Endothelial cell of umbilical vein (primary cell): ENCODE results near the gene SPON1. TPM values are rescaled to one million over a fixed set of nuclear protein-coding genes. Genes with fewer than 3 reads are reported as not detected.

Source experiments
- BruUV-seq: library from RNA; stranded (reverse); fragments of 400-500 nt; replicated peaks from 2 replicates; lab custom pipeline; 2021; lab: Mats Ljungman, UMichigan
- CTCF ChIA-PET: fragments of 300-600, 350-600 bp; sonication (Branson Sonifier 250); formaldehyde crosslinking; loops from one replicate; lab custom pipeline; 2021; ENCODE audit warnings: antibody characterized with exemption, inconsistent platforms; lab: Charles Lee
- POLR2A ChIA-PET: fragments of 300-600, 350-600 bp; sonication (Branson Sonifier 250); formaldehyde crosslinking; loops from one replicate; lab custom pipeline; 2021; ENCODE audit warnings: antibody characterized with exemption, inconsistent platforms; lab: Charles Lee
- DNase-seq: peaks from one replicate; pipeline ENCODE4 v3.0.0-alpha.2; 2011; ENCODE audit warnings: low read depth, low spot score
- FAIRE-seq: peaks from 2 replicates; lab custom pipeline; 2011; peaks lifted over from hg19 to GRCh38; lab: Jason Lieb, UNC
- H2AFZ ChIP-seq: 2 replicates; pipeline ENCODE4 v1.6.0; 2012; ENCODE audit warnings: low read depth, low read length, control low read depth, inconsistent platforms
- H3K27ac ChIP-seq: 2 replicates; pipeline ENCODE4 v1.5.1; 2011; ENCODE audit warnings: low read depth, mild to moderate bottlenecking, control low read depth, low read length, moderate library complexity; ENCODE audit not compliant: insufficient read depth
- H3K27me3 ChIP-seq, 2 experiments: 2 replicates each; pipeline versions ENCODE4 v1.6.0 to v1.6.1; 2011; ENCODE audit warnings: low read length in 2 of 2, mixed read lengths in 1 of 2; ENCODE audit not compliant: control insufficient read depth in 2 of 2, insufficient read depth in 2 of 2
- H3K36me3 ChIP-seq, 2 experiments: 2 replicates in 1 of 2; 3 replicates in 1 of 2; pipeline ENCODE4 v1.5.1; 2011; ENCODE audit warnings: low read length in 2 of 2, mild to moderate bottlenecking in 1 of 2, moderate library complexity in 1 of 2; ENCODE audit not compliant: control insufficient read depth in 2 of 2, insufficient read depth in 2 of 2; ENCODE audit errors: extremely low read depth in 1 of 2
- H3K4me1 ChIP-seq: 3 replicates; pipeline ENCODE4 v1.5.1; 2011; ENCODE audit warnings: mild to moderate bottlenecking, low read length; ENCODE audit not compliant: control insufficient read depth, insufficient read depth; ENCODE audit errors: extremely low read depth
- H3K4me2 ChIP-seq: 2 replicates; pipeline ENCODE4 v1.6.1; 2011; ENCODE audit warnings: low read length, control low read depth, mixed read lengths; ENCODE audit not compliant: insufficient read depth
- H3K4me3 ChIP-seq, 3 experiments: fragments of 200-600 bp in 1 of 3; sonication (generic), shearing (Covaris generic) in 1 of 3; replicated peaks in 1 of 3; 2 replicates each; pipeline ENCODE4 v1.5.1; 2011 to 2016; ENCODE audit warnings: control low read depth in 3 of 3, low read length in 3 of 3, mild to moderate bottlenecking in 2 of 3, inconsistent platforms in 1 of 3, low read depth in 1 of 3, moderate library complexity in 1 of 3; ENCODE audit not compliant: insufficient read depth in 1 of 3
- H3K79me2 ChIP-seq: 2 replicates; pipeline ENCODE4 v1.6.0; 2012; ENCODE audit warnings: low read length, inconsistent platforms; ENCODE audit not compliant: control insufficient read depth, insufficient read depth
- H3K9ac ChIP-seq: replicated peaks from 2 replicates; pipeline ENCODE3; 2011; ENCODE audit warnings: low read length, control low read depth; ENCODE audit not compliant: insufficient read depth; ENCODE audit errors: extremely low read depth
- H3K9me1 ChIP-seq: replicated peaks from 3 replicates; pipeline ENCODE4 v1.6.0; 2011; ENCODE audit warnings: mild to moderate bottlenecking, low read length; ENCODE audit not compliant: control insufficient read depth, insufficient read depth; ENCODE audit errors: extremely low read depth
- H3K9me3 ChIP-seq: replicated peaks from 2 replicates; pipeline ENCODE4 v1.5.1; 2012; ENCODE audit warnings: low read length, inconsistent platforms; ENCODE audit not compliant: control insufficient read depth, insufficient read depth
- H4K20me1 ChIP-seq: replicated peaks from 2 replicates; pipeline ENCODE3; 2011; ENCODE audit warnings: mild to moderate bottlenecking, low read length; ENCODE audit not compliant: control insufficient read depth, insufficient read depth; ENCODE audit errors: extremely low read depth
- EZH2 ChIP-seq: IDR thresholded peaks from 2 replicates; pipeline ENCODE4 v1.6.1; 2012; ENCODE audit warnings: borderline replicate concordance, low read depth, mild to moderate bottlenecking, moderate library complexity, low read length, inconsistent platforms; ENCODE audit not compliant: severe bottlenecking
- FOS ChIP-seq: IDR thresholded peaks from 2 replicates; pipeline ENCODE4 v1.6.1; 2011; ENCODE audit warnings: mild to moderate bottlenecking, low read length, moderate library complexity, borderline replicate concordance; ENCODE audit not compliant: insufficient read depth
- JUN ChIP-seq: IDR thresholded peaks from 2 replicates; pipeline ENCODE4 v1.6.1; 2011; ENCODE audit warnings: borderline replicate concordance, low read depth; ENCODE audit not compliant: insufficient read length, insufficient read depth
- dilution Hi-C: fragments of 300-500 bp; cut with MboI; formaldehyde crosslinking; loops from one replicate; pipeline ENCODE4 v1.15.0; 2019; ENCODE audit warnings: low sequenced_read_pairs; ENCODE audit not compliant: extremely low pct_ligation_motif_present
- intact Hi-C: fragments of 100-400 bp; cut with micrococcal nuclease; formaldehyde crosslinking; loops from one replicate; pipeline ENCODE4 v1.10.0; 2022
- polyA plus RNA-seq, 4 experiments: library from polyadenylated mRNA; depleted of rRNA in 3 of 4; stranded (reverse) in 3 of 4; unstranded in 1 of 4; fragments of >200 nt; gene quantifications; 2 replicates each; pipeline versions ENCODE4 v1.2.1 to v1.2.3, GENCODE V29; 2011 to 2012; ENCODE audit warnings: missing spikeins in 1 of 4
- total RNA-seq: library from RNA; stranded (reverse); gene quantifications from 2 replicates; pipeline ENCODE4 v1.2.3, GENCODE V29; 2021
- TF ChIP-seq, protein P1 (sequence below), 2 donors: IDR thresholded peaks; 1 replicate in 1 of 2; 2 replicates in 1 of 2; pipeline ENCODE4 v1.5.1; 2011; ENCODE audit warnings: low read length in 2 of 2, mild to moderate bottlenecking in 2 of 2, moderate library complexity in 2 of 2, control low read depth in 1 of 2, inconsistent platforms in 1 of 2, low read depth in 1 of 2; ENCODE audit not compliant: insufficient read depth in 1 of 2; ENCODE audit errors: extremely low read depth in 1 of 2

Gene SPON1
- total and polyA plus RNA-seq, 2 donors (not counting 3 experiments of a cell fraction or from before 2014, with no cell fraction given): 0.31 TPM; not detected in 1

- H3K4me2 ChIP-seq: no peak overlapping the region
- no peak for DNase-seq
- H3K27me3 ChIP-seq: peaks cover 0 to 1% of the 10 kb centered on the region in 2 experiments
- no peaks in the 10 kb centered on the region for H3K79me2 ChIP-seq
- H3K36me3 ChIP-seq: no peaks in the 10 kb centered on the region
- no peaks in the 10 kb centered on the region for H3K4me1 ChIP-seq
- ChIA-PET POLR2A (no interaction called here), CTCF (no interaction called here)
- H3K27ac ChIP-seq: no peak overlapping the region
- intact Hi-C loops (no loop called here), dilution Hi-C loops (no loop called here)
- no peaks in the 10 kb centered on the region for H4K20me1 ChIP-seq
- no peak for TF ChIP-seq EZH2
- TF ChIP-seq JUN: no peak
- TF ChIP-seq FOS: no peak
- H3K9me1 ChIP-seq: no peaks in the 10 kb centered on the region
- no peak overlapping the region for H3K4me3 ChIP-seq
- H2AFZ ChIP-seq: no peak overlapping the region
- FAIRE-seq: no peak
- H3K9ac ChIP-seq: no peak overlapping the region
- H3K9me3 ChIP-seq: no peaks in the 10 kb centered on the region
- BruUV-seq: no TSS peak
Measured at GRCh38 chr11:14065681-14066080, 103.2 kb downstream of the SPON1 start.

DNA sequence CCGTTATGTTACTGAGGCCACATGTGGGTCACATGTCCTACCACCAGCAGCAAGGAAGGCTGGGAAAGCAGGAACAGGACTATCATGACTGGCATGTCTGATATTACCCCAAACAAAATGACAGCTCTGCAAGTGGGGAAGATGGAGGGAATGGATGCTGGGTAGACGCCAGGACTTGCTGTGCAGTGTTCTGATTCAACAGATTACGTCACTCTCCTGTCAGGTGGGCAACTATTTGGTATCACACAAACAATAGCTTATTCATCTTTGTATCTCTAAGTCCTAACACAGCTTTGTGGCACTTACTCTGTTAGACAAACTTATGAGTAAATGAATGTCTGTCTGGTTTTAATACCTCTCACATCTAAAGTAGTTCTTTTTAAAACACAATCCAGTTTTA lies 105.2 kb downstream of the SPON1 start:
- H2AFZ ChIP-seq: no peak overlapping the region
- intact Hi-C loops (no loop called here), dilution Hi-C loops (no loop called here)
- FAIRE-seq (no peak), DNase-seq (no peak)
- H4K20me1 ChIP-seq: no peaks in the 10 kb centered on the region
- no peaks in the 10 kb centered on the region for H3K36me3 ChIP-seq
- no peaks in the 10 kb centered on the region for H3K79me2 ChIP-seq
- ChIA-PET POLR2A (no interaction called here), CTCF (no interaction called here)
- no peak overlapping the region for H3K4me3 ChIP-seq
- peaks cover 0 to 1% of the 10 kb centered on the region in 2 experiments for H3K27me3 ChIP-seq
- H3K9me3 ChIP-seq: no peaks in the 10 kb centered on the region
- BruUV-seq: no TSS peak
- no peaks in the 10 kb centered on the region for H3K4me1 ChIP-seq
- no peak overlapping the region for H3K27ac ChIP-seq
- no peak overlapping the region for H3K4me2 ChIP-seq
- no peak for TF ChIP-seq FOS
- TF ChIP-seq, protein P1, sequence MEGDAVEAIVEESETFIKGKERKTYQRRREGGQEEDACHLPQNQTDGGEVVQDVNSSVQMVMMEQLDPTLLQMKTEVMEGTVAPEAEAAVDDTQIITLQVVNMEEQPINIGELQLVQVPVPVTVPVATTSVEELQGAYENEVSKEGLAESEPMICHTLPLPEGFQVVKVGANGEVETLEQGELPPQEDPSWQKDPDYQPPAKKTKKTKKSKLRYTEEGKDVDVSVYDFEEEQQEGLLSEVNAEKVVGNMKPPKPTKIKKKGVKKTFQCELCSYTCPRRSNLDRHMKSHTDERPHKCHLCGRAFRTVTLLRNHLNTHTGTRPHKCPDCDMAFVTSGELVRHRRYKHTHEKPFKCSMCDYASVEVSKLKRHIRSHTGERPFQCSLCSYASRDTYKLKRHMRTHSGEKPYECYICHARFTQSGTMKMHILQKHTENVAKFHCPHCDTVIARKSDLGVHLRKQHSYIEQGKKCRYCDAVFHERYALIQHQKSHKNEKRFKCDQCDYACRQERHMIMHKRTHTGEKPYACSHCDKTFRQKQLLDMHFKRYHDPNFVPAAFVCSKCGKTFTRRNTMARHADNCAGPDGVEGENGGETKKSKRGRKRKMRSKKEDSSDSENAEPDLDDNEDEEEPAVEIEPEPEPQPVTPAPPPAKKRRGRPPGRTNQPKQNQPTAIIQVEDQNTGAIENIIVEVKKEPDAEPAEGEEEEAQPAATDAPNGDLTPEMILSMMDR (IDR thresholded peaks at IDR 0.05; ENCODE audit: extremely low read depth in 1 of 2, insufficient read depth in 1 of 2, low read depth in 1 of 2, low read length in 2 of 2): no peak
- H3K9ac ChIP-seq: no peak overlapping the region
- no peaks in the 10 kb centered on the region for H3K9me1 ChIP-seq
